SK-N-SH (cell line): ENCODE data around the gene ZFP57. TPM values are rescaled to one million over a fixed set of nuclear protein-coding genes. Genes with fewer than 3 reads are reported as not detected.

ENCODE experiments used
- CTCF ChIA-PET: fragments of 300-600, 350-600 bp; formaldehyde crosslinking; extraction: SDS; loops from one replicate; lab custom pipeline; 2021; lab: Yijun Ruan, JAX
- POLR2A ChIA-PET: fragments of 350-600 bp; sonication (Branson Sonifier 250); formaldehyde crosslinking; extraction: SDS; loops from one replicate; lab custom pipeline; 2020; ENCODE audit warnings: antibody characterized with exemption, inconsistent platforms; lab: Yijun Ruan, JAX
- DNase-seq: peaks from one replicate; pipeline ENCODE4 v3.0.0; 2012
- H2AFZ ChIP-seq: fragments of 200-600 bp; sonication (generic); 2 replicates; pipeline ENCODE4 v1.8.1; 2016; ENCODE audit warnings: antibody characterized with exemption, mild to moderate bottlenecking, low read depth
- H3F3A ChIP-seq: fragments of 200-600 bp; sonication (generic); replicated peaks from 2 replicates; pipeline ENCODE3; 2016; ENCODE audit warnings: antibody characterized with exemption, mild to moderate bottlenecking; ENCODE audit not compliant: insufficient read depth
- H3K27ac ChIP-seq, 2 experiments: fragments of 200-500 bp in 1 of 2; fragments of 200-600 bp in 1 of 2; sonication (Bioruptor generic) in 1 of 2; sonication (generic), shearing (Covaris generic) in 1 of 2; 2 replicates each; pipeline versions ENCODE4 v1.5.1 to v1.6.1; 2014 to 2016; ENCODE audit warnings: low read depth in 2 of 2, inconsistent platforms in 1 of 2, low read length in 1 of 2, mild to moderate bottlenecking in 1 of 2, mixed read lengths in 1 of 2
- H3K27me3 ChIP-seq: fragments of 200-600 bp; sonication (generic), shearing (Covaris generic); 2 replicates; pipeline ENCODE4 v1.6.1; 2016; ENCODE audit warnings: mixed run types; ENCODE audit not compliant: insufficient read depth
- H3K36me3 ChIP-seq, 2 experiments: fragments of 200-500 bp in 1 of 2; fragments of 200-600 bp in 1 of 2; sonication (Bioruptor generic) in 1 of 2; sonication (generic) in 1 of 2; replicated peaks in 1 of 2; 2 replicates each; pipeline versions ENCODE3 to v1.5.1; 2014 to 2016; ENCODE audit warnings: low read length in 1 of 2, mild to moderate bottlenecking in 1 of 2; ENCODE audit not compliant: insufficient read depth in 2 of 2, control insufficient read depth in 1 of 2
- H3K4me1 ChIP-seq, 2 experiments: fragments of 200-500 bp in 1 of 2; fragments of 200-600 bp in 1 of 2; sonication (Bioruptor generic) in 1 of 2; sonication (generic), shearing (Covaris generic) in 1 of 2; 2 replicates each; pipeline versions ENCODE4 v1.5.1 to v1.6.1; 2014 to 2016; ENCODE audit warnings: low read depth in 1 of 2, low read length in 1 of 2, mixed run types in 1 of 2; ENCODE audit not compliant: insufficient read depth in 2 of 2, control insufficient read depth in 1 of 2
- H3K4me2 ChIP-seq: fragments of 200-600 bp; sonication (generic), shearing (Covaris generic); 2 replicates; pipeline ENCODE4 v1.6.1; 2017; ENCODE audit warnings: mixed run types
- H3K4me3 ChIP-seq, 2 experiments: fragments of 200-500 bp in 1 of 2; fragments of 200-600 bp in 1 of 2; sonication (Bioruptor generic) in 1 of 2; sonication (generic), shearing (Covaris generic) in 1 of 2; 2 replicates each; pipeline versions ENCODE4 v1.5.1 to v1.8.1; 2014 to 2016; ENCODE audit warnings: low read depth in 2 of 2, inconsistent platforms in 1 of 2, low read length in 1 of 2, mild to moderate bottlenecking in 1 of 2, mixed read lengths in 1 of 2, moderate library complexity in 1 of 2
- H3K79me2 ChIP-seq: fragments of 200-600 bp; sonication (generic); 2 replicates; pipeline ENCODE4 v1.8.1; 2017; ENCODE audit warnings: mild to moderate bottlenecking; ENCODE audit not compliant: insufficient read depth
- H3K9ac ChIP-seq: fragments of 200-600 bp; sonication (generic); 2 replicates; pipeline ENCODE4 v1.6.1; 2017; ENCODE audit warnings: mixed run types
- H3K9me2 ChIP-seq: fragments of 200-600 bp; sonication (generic); 2 replicates; pipeline ENCODE4 v1.6.1; 2017; ENCODE audit warnings: mixed run types
- H3K9me3 ChIP-seq: fragments of 200-600 bp; sonication (generic); 2 replicates; pipeline ENCODE4 v1.6.1; 2017; ENCODE audit warnings: mixed run types, mild to moderate bottlenecking, moderate library complexity
- H4K20me1 ChIP-seq: fragments of 200-600 bp; sonication (generic); 2 replicates; pipeline ENCODE4 v1.6.1; 2017; ENCODE audit warnings: mild to moderate bottlenecking, mixed run types; ENCODE audit not compliant: insufficient read depth
- CHD2 ChIP-seq: fragments of 150-350 bp; IDR thresholded peaks from 2 replicates; pipeline ENCODE4 v1.6.1; 2018; ENCODE audit warnings: low read length; ENCODE audit not compliant: partially characterized antibody
- EP300 ChIP-seq, 2 experiments: IDR thresholded peaks; 2 replicates each; pipeline versions ENCODE4 v1.4.0 to v1.6.1; 2012; ENCODE audit warnings: borderline replicate concordance in 1 of 2, low read depth in 1 of 2, low read length in 1 of 2
- FOXJ3 ChIP-seq: sonication (generic); formaldehyde crosslinking; IDR thresholded peaks from 2 replicates; pipeline ENCODE4 v1.5.1; 2020; ENCODE audit warnings: mild to moderate bottlenecking, missing genetic modification reagents
- FOXM1 ChIP-seq: IDR thresholded peaks from 2 replicates; pipeline ENCODE4 v1.4.0; 2012; ENCODE audit warnings: low read depth, mild to moderate bottlenecking
- MEF2A ChIP-seq: IDR thresholded peaks from 2 replicates; pipeline ENCODE4 v1.4.0; 2012; ENCODE audit warnings: low read depth, borderline replicate concordance
- RAD21 ChIP-seq: IDR thresholded peaks from 2 replicates; pipeline ENCODE4 v1.6.1; 2012; ENCODE audit warnings: mild to moderate bottlenecking, low read length
- RCOR1 ChIP-seq: fragments of 150-350 bp; IDR thresholded peaks from 2 replicates; pipeline ENCODE4 v1.6.1; 2017; ENCODE audit warnings: antibody characterized with exemption, low read length
- RFX5 ChIP-seq: IDR thresholded peaks from 2 replicates; pipeline ENCODE4 v1.6.1; 2012; ENCODE audit warnings: mild to moderate bottlenecking, improper control_type of control experiment, low read length
- SMC3 ChIP-seq: IDR thresholded peaks from 2 replicates; pipeline ENCODE4 v1.6.1; 2012; ENCODE audit warnings: low read depth, low read length, improper control_type of control experiment
- TAF1 ChIP-seq: IDR thresholded peaks from 2 replicates; pipeline ENCODE4 v1.6.1; 2012; ENCODE audit warnings: low read depth, mild to moderate bottlenecking, low read length, moderate library complexity, borderline replicate concordance
- YY1 ChIP-seq: IDR thresholded peaks from 2 replicates; pipeline ENCODE4 v1.4.0; 2012; ENCODE audit warnings: low read depth, mild to moderate bottlenecking
- WGBS: methylation state at CpG from one replicate; pipeline ENCODE4 v1.1.6; 2017; ENCODE audit warnings: low lambda C conversion rate; 5-methylcytosine and 5-hydroxymethylcytosine counted together
- polyA plus RNA-seq, 3 experiments: library from polyadenylated mRNA; depleted of rRNA; stranded (reverse); fragments of >200 nt; gene quantifications; 2 replicates each; pipeline ENCODE4 v1.2.3, GENCODE V29; 2012
- TF ChIP-seq, protein P1 (sequence below): IDR thresholded peaks from 2 replicates; pipeline ENCODE4; 2012
- TF ChIP-seq, protein P2 (sequence below): IDR thresholded peaks from 2 replicates; pipeline ENCODE4 v1.4.0; 2012; ENCODE audit warnings: low read depth, borderline replicate concordance
- TF ChIP-seq, protein P3 (sequence below): fragments of 150-350 bp; IDR thresholded peaks from 2 replicates; pipeline ENCODE4 v1.6.1; 2016; ENCODE audit warnings: mild to moderate bottlenecking, low read depth, low read length
- TF ChIP-seq, protein P4 (sequence below): fragments of 200-600 bp; sonication (generic); IDR thresholded peaks from 2 replicates; pipeline ENCODE4 v1.6.1; 2017; ENCODE audit warnings: antibody characterized with exemption, mild to moderate bottlenecking, moderate library complexity

ZFP57 gene
- polyA plus RNA-seq, 1 of the 3 experiments (the other 2 are of a cell fraction): not detected

DNA sequence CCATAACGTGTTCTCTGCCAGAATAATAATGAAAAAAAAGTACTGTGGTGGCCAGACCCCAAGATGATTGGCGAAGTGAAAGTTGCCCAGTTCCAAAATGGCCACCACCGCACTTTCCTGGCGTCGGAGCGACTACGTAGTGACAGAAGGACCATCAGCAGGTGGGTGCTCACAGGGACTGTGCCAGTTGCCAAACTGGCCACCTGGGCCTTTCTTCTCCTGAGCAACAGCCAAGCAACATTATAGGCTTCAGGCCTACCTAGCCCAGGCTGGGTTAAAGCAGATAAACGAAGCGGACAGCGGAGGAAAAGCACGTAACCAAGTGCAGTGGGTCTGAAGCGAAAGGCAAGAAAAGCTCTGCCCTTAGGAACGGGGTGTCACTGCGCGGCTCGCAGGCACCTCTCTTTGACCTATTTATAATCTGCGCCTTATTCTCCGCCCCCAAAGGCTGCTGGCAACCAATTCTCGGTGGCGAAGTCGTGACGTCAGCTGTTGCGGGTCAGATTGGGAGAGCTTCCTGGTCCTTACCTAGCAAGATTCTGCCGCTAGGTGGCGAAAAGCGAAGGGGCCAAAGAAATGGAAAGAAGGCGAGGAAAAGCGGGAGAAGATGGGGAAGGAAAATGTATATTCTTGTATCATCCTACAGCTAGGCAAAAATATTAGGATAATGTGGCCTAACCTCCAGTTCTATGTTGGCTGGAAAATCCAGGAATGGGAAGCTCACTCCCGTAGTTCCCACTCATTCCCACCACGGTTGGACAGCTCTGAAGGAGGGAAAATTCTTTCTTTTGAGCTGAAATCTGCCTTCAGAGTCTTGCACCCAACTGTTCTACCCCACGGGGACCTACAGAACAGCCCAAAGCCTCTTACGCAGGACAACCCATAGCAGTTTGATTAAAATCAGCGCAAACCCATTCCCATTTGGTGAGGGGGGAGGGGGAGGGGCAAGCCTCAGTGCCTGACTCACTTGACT is 31.0 kb downstream of the ZFP57 start (continued):
- TF ChIP-seq, protein P1, sequence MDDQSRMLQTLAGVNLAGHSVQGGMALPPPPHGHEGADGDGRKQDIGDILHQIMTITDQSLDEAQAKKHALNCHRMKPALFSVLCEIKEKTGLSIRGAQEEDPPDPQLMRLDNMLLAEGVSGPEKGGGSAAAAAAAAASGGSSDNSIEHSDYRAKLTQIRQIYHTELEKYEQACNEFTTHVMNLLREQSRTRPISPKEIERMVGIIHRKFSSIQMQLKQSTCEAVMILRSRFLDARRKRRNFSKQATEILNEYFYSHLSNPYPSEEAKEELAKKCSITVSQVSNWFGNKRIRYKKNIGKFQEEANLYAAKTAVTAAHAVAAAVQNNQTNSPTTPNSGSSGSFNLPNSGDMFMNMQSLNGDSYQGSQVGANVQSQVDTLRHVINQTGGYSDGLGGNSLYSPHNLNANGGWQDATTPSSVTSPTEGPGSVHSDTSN: no peak
- TF ChIP-seq, protein P2, sequence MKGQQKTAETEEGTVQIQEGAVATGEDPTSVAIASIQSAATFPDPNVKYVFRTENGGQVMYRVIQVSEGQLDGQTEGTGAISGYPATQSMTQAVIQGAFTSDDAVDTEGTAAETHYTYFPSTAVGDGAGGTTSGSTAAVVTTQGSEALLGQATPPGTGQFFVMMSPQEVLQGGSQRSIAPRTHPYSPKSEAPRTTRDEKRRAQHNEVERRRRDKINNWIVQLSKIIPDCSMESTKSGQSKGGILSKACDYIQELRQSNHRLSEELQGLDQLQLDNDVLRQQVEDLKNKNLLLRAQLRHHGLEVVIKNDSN: no peak
- TF ChIP-seq FOXM1 (no peak), MEF2A (no peak), YY1 (peak; percentile 73; the same call in 1 of the 2 replicates), RCOR1 (no peak), FOXJ3 (CRISPR knock-in tag) (no peak), RAD21 (no peak), EP300 (IDR thresholded peaks at IDR 0.05; ENCODE audit: borderline replicate concordance in 1 of 2, low read depth in 1 of 2, low read length in 1 of 2) (no peak), TAF1 (no peak)
- TF ChIP-seq, protein P3, sequence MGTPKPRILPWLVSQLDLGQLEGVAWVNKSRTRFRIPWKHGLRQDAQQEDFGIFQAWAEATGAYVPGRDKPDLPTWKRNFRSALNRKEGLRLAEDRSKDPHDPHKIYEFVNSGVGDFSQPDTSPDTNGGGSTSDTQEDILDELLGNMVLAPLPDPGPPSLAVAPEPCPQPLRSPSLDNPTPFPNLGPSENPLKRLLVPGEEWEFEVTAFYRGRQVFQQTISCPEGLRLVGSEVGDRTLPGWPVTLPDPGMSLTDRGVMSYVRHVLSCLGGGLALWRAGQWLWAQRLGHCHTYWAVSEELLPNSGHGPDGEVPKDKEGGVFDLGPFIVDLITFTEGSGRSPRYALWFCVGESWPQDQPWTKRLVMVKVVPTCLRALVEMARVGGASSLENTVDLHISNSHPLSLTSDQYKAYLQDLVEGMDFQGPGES: no peak

DNA sequence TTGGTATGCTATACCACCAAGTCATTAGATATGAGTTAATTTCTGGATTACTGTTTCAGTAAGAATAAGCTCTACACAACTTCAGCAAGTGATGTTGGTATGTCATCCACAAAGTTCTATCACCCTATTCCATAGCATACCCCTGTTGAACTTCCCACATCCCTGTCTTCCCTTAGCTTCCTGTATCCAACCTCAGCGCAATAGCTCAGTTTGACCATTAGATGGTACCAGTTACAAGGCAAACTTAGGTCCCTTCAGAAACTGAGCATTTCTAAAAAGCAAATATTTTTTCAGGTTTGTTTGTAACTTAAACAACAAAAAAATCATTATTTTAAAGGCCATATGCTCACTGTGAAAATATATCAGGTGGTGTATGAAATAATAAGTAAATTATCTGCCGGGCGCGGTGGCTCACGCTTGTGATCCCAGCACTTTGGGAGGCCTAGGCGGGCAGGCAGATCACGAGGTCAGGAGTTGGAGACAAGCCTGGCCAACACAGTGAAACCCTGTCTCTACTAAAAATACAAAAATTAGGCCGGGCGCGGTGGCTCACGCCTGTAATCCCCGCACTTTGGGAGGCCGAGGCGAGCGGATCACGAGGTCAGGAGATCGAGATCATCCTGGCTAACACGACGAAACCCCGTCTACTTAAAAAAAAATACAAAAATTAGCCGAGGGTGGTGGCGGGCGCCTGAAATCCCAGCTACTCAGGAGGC is 32.9 kb downstream of the ZFP57 start:
- CTCF ChIA-PET: interaction anchor here (0.6 to 8.1 kb wide), 12 partner anchors 8 to 609 kb away, joined by 3 to 120 read pairs (median 6); partner anchors contain the start of gene GABBR1

More for the DNA sequence above, 32.9 kb downstream of the ZFP57 start:
- TF ChIP-seq RFX5: peak; percentile 67
- TF ChIP-seq RAD21: peak; percentile 69
- TF ChIP-seq CHD2: no peak
- peak; percentile 39; the same call in 1 of the 2 replicates for TF ChIP-seq SMC3
- TF ChIP-seq, protein P4, sequence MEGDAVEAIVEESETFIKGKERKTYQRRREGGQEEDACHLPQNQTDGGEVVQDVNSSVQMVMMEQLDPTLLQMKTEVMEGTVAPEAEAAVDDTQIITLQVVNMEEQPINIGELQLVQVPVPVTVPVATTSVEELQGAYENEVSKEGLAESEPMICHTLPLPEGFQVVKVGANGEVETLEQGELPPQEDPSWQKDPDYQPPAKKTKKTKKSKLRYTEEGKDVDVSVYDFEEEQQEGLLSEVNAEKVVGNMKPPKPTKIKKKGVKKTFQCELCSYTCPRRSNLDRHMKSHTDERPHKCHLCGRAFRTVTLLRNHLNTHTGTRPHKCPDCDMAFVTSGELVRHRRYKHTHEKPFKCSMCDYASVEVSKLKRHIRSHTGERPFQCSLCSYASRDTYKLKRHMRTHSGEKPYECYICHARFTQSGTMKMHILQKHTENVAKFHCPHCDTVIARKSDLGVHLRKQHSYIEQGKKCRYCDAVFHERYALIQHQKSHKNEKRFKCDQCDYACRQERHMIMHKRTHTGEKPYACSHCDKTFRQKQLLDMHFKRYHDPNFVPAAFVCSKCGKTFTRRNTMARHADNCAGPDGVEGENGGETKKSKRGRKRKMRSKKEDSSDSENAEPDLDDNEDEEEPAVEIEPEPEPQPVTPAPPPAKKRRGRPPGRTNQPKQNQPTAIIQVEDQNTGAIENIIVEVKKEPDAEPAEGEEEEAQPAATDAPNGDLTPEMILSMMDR: peak; percentile 68
- H3K4me3 ChIP-seq: no peak overlapping the region
- H3K9ac ChIP-seq: no peak overlapping the region
- H3K4me2 ChIP-seq: no peak overlapping the region
- H3K36me3 ChIP-seq: no peaks in the 10 kb centered on the region
- no peak overlapping the region for H3K27ac ChIP-seq
- DNase-seq: peak; percentile 55
- H3K9me3 ChIP-seq: no peaks in the 10 kb centered on the region
- H2AFZ ChIP-seq: no peak overlapping the region
- no peaks in the 10 kb centered on the region for H3F3A ChIP-seq
- H3K79me2 ChIP-seq: no peaks in the 10 kb centered on the region
- WGBS: 88% methylated on average over 23 of the region's 23 CpGs
- H3K4me1 ChIP-seq: peaks cover 0 to 7% of the 10 kb centered on the region in 2 experiments; a peak in 1 of 4 replicates
- H4K20me1 ChIP-seq: no peaks in the 10 kb centered on the region
- H3K9me2 ChIP-seq: no peaks in the 10 kb centered on the region
- H3K27me3 ChIP-seq: no peaks in the 10 kb centered on the region
- POLR2A ChIA-PET: interaction anchor here (1.5 kb wide), 1 partner anchor 15 kb away, joined by 3 read pairs; the partner anchor contains the start of gene GABBR1
